ENCODE results near the gene CDH26. TPM values are rescaled to one million over a fixed set of nuclear protein-coding genes. Genes with fewer than 3 reads are reported as not detected.

The CDH26 gene
- total and polyA plus RNA-seq, 2 experiments from 2014 or later, result 2.0 TPM

- TF ChIP-seq POLR2AphosphoS5 (IDR thresholded peaks at IDR 0.05; ENCODE audit: low read depth) (no peak), JUNB (IDR thresholded peaks at IDR 0.05; ENCODE audit: unreplicated experiment) (no peak), EZH2 (IDR thresholded peaks at IDR 0.05; ENCODE audit: low read depth, unreplicated experiment) (no peak), ZNF331 (CRISPR knock-in tag; IDR thresholded peaks at IDR 0.05; ENCODE audit: low read depth) (no peak), CTCF (conservative IDR thresholded peaks at IDR 0.05; ENCODE audit: low read depth in 2 of 2) (no peak), ETS1 (IDR thresholded peaks at IDR 0.05) (no peak)
These were observed 22.6 kb upstream of the CDH26 start (continued) for GRCh38 chr20:59935457-59936185.

- no peaks in the 10 kb centered on the region for H3F3A ChIP-seq (replicated peaks; ENCODE audit: low read depth)
- H3K27ac ChIP-seq (ENCODE audit: low read depth), result no peak overlapping the region
- H3K9me2 ChIP-seq (ENCODE audit: insufficient read depth), result no peaks in the 10 kb centered on the region
- H3K4me1 Mint-ChIP-seq, result peaks cover 8% of the 10 kb centered on the region
- H3K9me3 Mint-ChIP-seq, result peaks cover 15% of the 10 kb centered on the region
- peaks cover 5% of the 10 kb centered on the region for H3K4me1 ChIP-seq (ENCODE audit: insufficient read depth)
- H2AFZ ChIP-seq, result no peak overlapping the region
- H3K4me2 ChIP-seq, result no peak overlapping the region
- H3K4me3 Mint-ChIP-seq, result no peak overlapping the region
- no peaks in the 10 kb centered on the region for H3K36me3 ChIP-seq (ENCODE audit: insufficient read depth)
- ATAC-seq (no peak), DNase-seq (ENCODE audit: low spot score) (no peak)
- H3K27ac Mint-ChIP-seq, result no peak overlapping the region
- peaks cover 7% of the 10 kb centered on the region for H3K36me3 Mint-ChIP-seq (ENCODE audit: low read depth)
- H3K27me3 Mint-ChIP-seq (ENCODE audit: insufficient read depth, low read depth, poor library complexity), result peaks cover 39% of the 10 kb centered on the region
- H3K27me3 ChIP-seq (ENCODE audit: insufficient read depth), result peaks cover 73% of the 10 kb centered on the region
- H3K79me2 ChIP-seq (replicated peaks; ENCODE audit: insufficient read depth), result peaks cover 5% of the 10 kb centered on the region; the same call in 1 of the 2 replicates
- peaks cover 11% of the 10 kb centered on the region; the same call in 1 of the 2 replicates for H4K20me1 ChIP-seq (replicated peaks; ENCODE audit: insufficient read depth)
- no peak overlapping the region for H3K4me3 ChIP-seq
- TF ChIP-seq REST (IDR thresholded peaks at IDR 0.05; ENCODE audit: unreplicated experiment) (no peak), ZNF331 (CRISPR knock-in tag; IDR thresholded peaks at IDR 0.05; ENCODE audit: low read depth) (no peak), ZNF462 (CRISPR knock-in tag; IDR thresholded peaks at IDR 0.05) (no peak), STAT1 (IDR thresholded peaks at IDR 0.05; ENCODE audit: unreplicated experiment) (no peak), NANOG (IDR thresholded peaks at IDR 0.05; ENCODE audit: borderline replicate concordance) (no peak), JUNB (IDR thresholded peaks at IDR 0.05; ENCODE audit: unreplicated experiment) (no peak), POLR2AphosphoS5 (IDR thresholded peaks at IDR 0.05; ENCODE audit: low read depth) (no peak)
These were observed 21.8 kb upstream of the CDH26 start for GRCh38 chr20:59936409-59936808.
